SW480 (cell line): Measurements from ENCODE around the gene DCBLD2.

Experiments used
- DNase-seq: peaks from one replicate; pipeline ENCODE4 v3.0.0-alpha.2; 2016; ENCODE audit warnings: low spot score

Gene DCBLD2

DNA sequence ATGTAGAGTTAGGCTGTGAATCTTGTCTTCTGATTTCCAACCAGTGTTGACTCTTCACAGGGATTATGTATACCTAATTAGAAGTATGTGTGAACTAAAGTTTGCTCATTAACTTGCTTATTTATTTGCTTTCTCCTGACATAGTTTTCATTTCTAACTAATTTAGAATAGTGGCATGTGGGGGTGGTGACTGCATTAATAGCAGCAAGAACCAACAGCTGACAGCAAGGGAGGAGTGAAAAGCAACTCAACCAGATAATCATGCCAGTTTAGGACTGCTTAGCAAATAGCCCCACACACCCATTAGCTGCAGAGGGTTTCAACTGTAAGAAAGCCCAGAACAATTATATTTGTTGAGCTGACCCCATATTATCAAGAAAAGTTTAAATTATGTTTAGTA is 134.6 kb downstream of the DCBLD2 start:
- no peak for DNase-seq

DNA sequence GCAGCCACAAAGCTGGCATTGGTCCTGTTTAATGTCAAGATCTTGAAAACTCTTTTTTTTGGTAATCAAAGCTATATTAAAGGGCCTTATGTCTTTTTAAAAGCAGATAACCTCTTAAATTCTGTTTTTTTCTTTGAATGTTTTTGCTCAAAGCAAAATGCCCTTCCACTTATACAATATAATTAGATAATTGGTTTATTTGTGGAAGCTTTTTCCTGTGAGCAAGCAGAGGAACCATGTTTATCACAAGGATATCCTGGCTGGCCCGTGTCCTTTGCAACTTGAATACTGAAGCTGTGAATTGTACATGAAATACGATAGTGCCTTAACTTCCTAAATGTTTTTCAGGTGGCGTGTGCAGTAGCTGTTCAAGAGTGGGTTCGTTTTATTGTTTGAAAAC is 135.8 kb downstream of the DCBLD2 start:
- no peak for DNase-seq

DNA sequence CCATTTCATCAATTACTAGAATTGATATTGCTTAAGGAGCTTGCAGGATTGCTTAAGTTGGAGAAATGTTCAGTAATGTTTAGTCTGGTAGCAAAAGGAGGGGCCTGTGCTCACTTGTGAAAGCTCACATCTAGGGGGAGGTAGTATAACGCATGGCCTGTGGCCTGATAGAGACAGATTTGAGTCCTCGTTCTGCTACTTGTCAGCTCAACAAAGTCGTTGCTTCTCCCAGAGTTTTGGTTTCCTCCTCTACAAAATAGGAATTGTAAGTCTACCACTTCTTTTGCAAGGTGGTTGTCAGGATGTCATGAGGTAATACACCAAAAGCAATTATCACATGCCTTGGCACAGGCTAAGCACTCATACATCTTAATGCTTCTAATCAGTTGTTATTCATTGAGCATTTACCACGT is 137.0 kb downstream of the DCBLD2 start:
- no peak for DNase-seq

DNA sequence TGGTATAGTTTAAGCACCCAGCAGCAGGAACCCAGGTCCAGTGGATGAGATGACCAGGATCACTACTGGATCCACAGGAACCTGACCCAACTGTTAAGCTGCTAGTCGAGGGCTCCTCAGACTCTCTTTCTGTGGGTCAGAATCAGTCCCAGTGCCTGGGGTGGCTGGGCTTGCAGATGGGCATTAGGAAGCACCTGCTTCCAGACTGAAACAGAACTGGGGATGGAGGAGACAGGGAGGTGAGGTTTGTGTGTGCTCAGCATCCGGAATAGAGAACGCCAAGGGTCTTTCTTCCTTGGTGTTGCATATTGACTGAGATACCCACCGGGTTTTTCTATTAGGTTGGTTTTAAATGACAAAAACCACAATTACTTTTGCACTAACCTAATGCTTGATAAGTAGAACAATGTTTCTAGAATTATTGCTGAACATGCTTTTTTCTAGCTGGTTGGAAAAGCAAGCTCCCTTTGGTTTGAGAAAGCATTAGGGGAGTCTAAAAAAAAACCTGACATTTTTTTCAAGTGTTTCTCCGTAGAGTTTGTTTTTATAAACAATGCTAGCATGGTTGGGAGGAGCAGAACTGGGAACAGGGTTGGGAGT is 137.6 kb downstream of the DCBLD2 start:
- DNase-seq = no peak

DNA sequence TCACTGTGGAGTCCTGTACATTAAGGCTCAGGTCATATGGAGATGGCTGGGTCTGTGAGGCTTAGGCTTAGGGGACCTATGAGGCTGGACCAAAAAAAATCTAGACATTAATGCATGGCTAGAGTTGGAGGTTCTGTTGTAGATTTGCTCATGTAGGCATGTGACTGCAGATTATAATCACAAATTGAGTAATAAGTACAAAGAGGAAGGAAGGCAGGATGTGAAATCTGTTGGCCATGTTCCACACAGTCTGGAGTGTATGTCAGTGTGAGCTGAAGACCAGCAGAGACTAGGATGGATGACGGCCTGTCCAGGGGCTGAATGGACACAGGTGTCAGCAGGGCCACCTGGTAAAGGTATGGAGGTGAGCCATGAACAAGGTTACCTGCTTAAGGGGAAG is 138.4 kb downstream of the DCBLD2 start, which contains the start of gene ST3GAL6:
Gene ST3GAL6 (plus strand): TSS at position 265 of the 400 bp plus-strand sequence. CDS start 5,101 bp downstream, outside the sequence.
- DNase-seq = no peak

DNA sequence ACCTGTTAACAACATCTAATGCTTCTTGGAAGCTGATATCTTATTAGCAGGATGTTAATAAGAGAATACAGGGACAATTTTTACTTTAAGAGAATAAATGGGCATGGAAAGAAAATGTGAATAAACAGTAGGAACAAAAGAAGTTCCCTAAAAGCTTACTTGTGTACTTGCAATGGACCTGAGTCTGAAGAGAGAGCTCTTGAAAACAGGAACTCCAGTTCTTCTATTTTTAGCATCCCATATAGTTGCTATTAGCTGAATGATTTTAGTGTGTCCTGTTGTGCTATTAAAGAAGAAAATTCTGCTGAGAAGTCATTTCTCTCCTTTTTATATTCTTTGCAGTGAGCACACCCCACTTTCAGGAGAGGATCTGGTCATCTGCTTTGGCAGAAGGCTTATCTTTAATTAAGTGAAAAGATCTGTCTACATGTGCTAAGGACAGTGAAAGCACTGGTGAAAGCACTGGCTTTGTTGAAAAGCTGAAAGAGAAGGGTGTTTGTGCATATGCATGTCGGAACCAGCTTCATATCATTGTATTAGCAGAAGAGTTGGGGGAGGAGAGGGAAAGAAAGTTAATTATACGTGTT is 139.8 kb downstream of the DCBLD2 start:
- no peak for DNase-seq

DNA sequence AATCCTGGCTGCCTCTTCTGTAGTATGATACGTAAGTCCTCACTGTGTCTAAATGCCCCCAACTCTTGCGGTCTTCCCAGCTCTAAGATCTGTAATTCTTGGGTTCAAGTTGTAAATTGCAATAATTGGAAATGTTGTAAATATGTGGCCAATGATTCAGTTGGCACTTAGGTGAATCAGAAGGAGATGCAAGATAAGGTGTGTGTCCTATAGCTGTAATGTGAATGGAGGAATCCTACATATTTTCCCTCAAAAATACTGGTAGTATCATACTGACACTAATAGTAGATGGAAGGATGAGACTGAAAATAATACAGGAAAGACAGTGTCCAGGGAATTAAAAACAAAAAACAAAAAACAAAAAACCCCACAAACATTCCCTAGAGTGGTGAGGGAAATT is 141.9 kb downstream of the DCBLD2 start:
- DNase-seq = no peak

DNA sequence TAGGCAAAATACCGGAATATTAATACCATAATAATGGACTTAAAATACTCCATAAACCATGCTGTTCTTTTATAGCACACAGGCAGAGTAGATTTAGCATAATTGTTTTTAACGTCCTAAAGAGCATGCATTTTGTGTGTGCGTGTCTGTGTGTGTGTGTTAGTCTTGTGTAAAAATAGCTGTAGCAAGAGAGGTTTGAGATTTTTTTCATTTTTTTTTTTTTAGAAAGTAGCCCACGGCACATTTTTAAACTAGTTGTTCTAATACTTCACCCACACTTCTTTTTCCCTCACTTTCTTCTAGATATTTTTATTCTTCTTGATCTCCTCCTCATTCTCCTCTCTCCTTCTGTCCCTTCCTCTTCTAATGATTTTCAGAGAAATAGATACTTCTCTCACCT is 145.9 kb downstream of the DCBLD2 start:
- DNase-seq = no peak

DNA sequence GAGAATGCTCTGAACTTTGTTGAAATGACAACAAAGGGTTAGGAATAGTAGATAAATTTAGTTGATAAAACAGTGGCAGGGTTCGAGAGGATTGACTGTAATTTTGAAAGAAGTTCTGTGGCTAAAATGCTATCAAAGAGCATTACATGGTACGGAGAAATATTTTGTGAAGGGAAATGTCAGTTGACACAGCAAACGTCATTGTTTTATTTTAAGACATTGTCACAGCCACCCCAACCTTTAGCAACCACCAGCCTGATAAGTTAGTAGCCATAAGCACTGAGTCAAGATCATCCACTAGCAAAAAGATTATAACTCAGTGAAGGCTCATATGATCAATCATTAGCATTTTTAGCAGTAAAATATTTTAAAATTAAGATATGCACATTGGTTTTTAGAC is 147.0 kb downstream of the DCBLD2 start:
- DNase-seq = no peak

DNA sequence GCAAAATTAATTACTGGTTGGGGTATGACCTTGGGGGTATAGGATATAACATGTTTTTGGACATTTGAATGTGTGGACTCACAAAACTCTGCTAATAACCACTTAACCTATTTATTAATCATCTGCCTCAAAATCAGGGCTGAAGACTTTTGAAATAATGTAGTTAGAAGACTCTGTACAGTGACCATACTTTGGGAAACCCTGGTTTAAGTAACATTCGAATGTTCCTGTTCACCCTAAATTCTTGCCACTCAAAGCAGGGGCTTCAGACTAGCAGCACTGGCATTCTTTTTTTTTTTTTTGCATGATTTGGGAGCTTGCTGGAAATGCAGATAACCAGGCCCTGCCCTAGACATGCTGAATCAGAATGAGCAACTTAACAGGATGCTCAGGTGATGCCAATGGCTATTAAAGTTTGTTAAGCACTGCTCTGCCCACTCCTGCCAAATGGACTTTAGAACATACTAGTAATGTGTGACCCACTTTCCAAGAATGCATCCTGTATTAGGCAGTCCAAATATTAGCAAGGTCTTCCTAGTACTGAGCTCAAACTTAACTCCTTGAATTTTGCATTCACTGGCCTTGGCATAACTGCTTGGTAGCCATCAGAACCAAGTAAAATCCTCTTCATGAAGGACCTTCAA is 151.1 kb downstream of the DCBLD2 start:
- DNase-seq = no peak

DNA sequence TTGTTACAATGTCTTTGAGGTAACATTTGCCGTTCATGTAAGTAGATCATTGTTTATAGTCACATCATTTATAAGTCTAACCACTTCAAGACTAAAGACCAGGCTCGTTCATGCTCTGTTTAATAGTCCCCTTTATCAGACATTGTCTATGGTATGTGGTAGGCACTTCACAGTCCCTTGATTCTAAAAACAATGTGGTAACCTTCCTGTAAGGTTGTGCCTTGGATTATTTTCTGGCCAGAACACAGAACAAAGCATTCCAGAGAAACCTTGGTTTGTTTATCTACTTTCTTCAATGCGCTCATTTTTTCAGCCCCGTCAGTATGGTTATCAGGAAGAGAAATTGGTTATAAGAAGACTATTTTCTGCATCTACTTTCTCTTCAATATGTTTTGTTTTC is 154.6 kb downstream of the DCBLD2 start:
- no peak for DNase-seq

DNA sequence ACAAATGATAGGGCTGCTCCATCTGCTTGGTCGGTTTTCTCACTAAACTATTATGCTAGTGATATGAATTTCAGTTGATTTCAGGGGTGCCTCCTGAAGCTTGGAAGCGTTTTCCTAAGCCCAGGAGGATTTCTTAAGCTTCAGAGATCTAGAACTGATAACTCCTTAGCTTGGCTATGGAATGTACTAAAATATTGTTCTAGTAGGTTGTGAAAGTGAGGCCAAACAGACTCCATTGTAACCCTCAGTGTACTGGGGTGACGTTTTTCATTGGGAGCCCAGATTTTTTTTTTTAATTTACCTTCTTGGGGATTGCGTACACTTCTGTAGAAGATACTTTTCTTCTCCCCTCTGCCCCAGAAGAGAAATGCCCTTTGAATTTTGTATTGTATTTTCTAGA is 155.4 kb downstream of the DCBLD2 start:
- no peak for DNase-seq
